Motor neuron (in vitro differentiated cells): ENCODE results near the gene KCNK5. TPM values are rescaled to one million over a fixed set of nuclear protein-coding genes. Genes with fewer than 3 reads are reported as not detected.

Source experiments
- ATAC-seq, 8 experiments: fragments of 200-7000 bp; cut with Tn5 transposase; replicated peaks in 6 of 8; 2 replicates each; pipeline ENCODE4 v1.8.0; 2021; ENCODE audit warnings: mild to moderate bottlenecking in 8 of 8, moderate library complexity in 8 of 8
- H3K27ac ChIP-seq, 2 donors: fragments of 250-450 bp; sonication (Bioruptor Pico); 2 replicates each; pipeline ENCODE4 v1.9.0; 2021; ENCODE audit warnings: antibody characterized with exemption in 2 of 2, mild to moderate bottlenecking in 2 of 2, moderate library complexity in 1 of 2
- H3K4me1 ChIP-seq, 2 donors: fragments of 250-450 bp; sonication (Bioruptor Pico); replicated peaks in 1 of 2; 2 replicates each; pipeline ENCODE4 v1.6.1; 2021; ENCODE audit warnings: antibody characterized with exemption in 2 of 2, mild to moderate bottlenecking in 2 of 2, moderate library complexity in 1 of 2
- H3K4me3 ChIP-seq, 5 donors: fragments of 250-450 bp; sonication (Bioruptor Pico); 2 replicates each; pipeline ENCODE4 v1.9.0; 2021; ENCODE audit warnings: antibody characterized with exemption in 5 of 5, mild to moderate bottlenecking in 5 of 5, moderate library complexity in 4 of 5
- WGBS, 10 experiments: fragments of 450-650 bp; shearing (Covaris generic); methylation state at CpG; one replicate each; pipeline ENCODE4 v1.0.0; 2022; 5-methylcytosine and 5-hydroxymethylcytosine counted together
- in situ Hi-C, 9 experiments: fragments of 400-800 bp; cut with MboI; loops; one replicate each; pipeline ENCODE4 v1.15.0; 2021; ENCODE audit warnings: low sequenced_read_pairs in 9 of 9, low pct_unique_long_range_greater_than_20kb in 2 of 9; ENCODE audit not compliant: unreplicated experiment in 9 of 9
- total RNA-seq, 8 experiments: library from RNA; unstranded; fragments of 300-600 nt; gene quantifications; 2 replicates each; pipeline versions ENCODE4 v1.2.3 to v1.2.4, GENCODE V29; 2022

The KCNK5 gene, protein sequence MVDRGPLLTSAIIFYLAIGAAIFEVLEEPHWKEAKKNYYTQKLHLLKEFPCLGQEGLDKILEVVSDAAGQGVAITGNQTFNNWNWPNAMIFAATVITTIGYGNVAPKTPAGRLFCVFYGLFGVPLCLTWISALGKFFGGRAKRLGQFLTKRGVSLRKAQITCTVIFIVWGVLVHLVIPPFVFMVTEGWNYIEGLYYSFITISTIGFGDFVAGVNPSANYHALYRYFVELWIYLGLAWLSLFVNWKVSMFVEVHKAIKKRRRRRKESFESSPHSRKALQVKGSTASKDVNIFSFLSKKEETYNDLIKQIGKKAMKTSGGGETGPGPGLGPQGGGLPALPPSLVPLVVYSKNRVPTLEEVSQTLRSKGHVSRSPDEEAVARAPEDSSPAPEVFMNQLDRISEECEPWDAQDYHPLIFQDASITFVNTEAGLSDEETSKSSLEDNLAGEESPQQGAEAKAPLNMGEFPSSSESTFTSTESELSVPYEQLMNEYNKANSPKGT
- 10 to 100 TPM in 1 of 8 experiments, 1 to 10 TPM in 5, under 1 TPM in 2; 0.14 to 36.6 (median 2.5) TPM for total RNA-seq

GRCh38 chr6:39228992-39229767, at the start of gene KCNK5:
Gene KCNK5, minus strand, starts transcription at chr6:39229475. Its CDS starts 364 bp downstream, at chr6:39229111.
- WGBS, 10 experiments, result 0 to 7% (median 3%) methylated on average over 3 to 27 of the region's 73 CpGs; no CpG with 5 or more reads in 6 of the 10 experiments
- Histone ChIP-seq H3K4me3 (peak within 1 kb of the TSS; percentile 41 to 53 (median 45)), H3K4me1 (peaks cover 54 to 55% of the 10 kb centered on the region in 2 donors), H3K27ac (no peak within 1 kb of the TSS)
- ATAC-seq, result peak; percentile 93 to 98 (median 96)
- in situ Hi-C loops, result no loop called here

DNA sequence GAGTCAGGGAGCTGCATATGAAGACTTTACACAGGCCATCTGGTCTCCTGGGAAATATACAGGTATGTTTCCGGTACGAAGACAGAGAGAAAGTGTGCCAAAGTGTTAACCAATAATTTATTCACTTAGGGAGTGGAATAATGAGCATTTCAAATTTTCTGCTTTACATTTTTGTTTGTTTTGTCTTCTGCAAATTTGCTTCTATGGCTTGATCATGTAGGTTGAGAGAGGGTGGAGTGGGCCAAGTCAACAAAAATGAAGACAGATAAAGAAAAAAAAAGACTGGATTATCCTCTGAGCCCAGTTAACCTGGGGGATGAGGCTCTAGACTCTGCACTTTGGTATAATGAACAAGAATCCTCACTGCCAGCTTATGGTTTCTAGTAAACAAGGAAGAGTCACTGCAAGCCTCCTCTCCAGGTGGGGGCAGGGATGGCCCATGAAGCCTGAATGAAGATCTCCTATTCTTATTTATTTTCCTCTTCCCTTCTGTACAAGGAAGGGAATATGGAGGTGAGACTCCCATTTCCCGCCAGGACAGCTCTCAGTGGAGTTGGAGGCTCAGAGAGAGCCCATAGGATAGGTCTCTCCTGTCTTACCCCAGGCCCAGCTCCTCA, 47.2 kb upstream of the KCNK5 start:
- in situ Hi-C loops, result loop anchor here in 1 of 9 experiments (25.0 kb wide), 1 partner anchor 414 kb away; no protein-coding TSS in a partner anchor
- Histone ChIP-seq H3K4me3 (no peak overlapping the region), H3K27ac (no peak overlapping the region), H3K4me1 (peaks cover 8% of the 10 kb centered on the region in 2 donors)
- peak in 1 of 8 experiments; percentile 55 for ATAC-seq
- 7 to 100% (median 84%) methylated on average over 1 to 3 of the region's 3 CpGs for WGBS, 10 experiments

- Histone ChIP-seq H3K27ac (no peak overlapping the region), H3K4me1 (peaks cover under 1 to 1% of the 10 kb centered on the region in 2 donors), H3K4me3 (no peak overlapping the region)
- in situ Hi-C loops, result loop anchor here in 1 of 9 experiments (25.0 kb wide), 1 partner anchor 413 kb away; no protein-coding TSS in a partner anchor
- no peak for ATAC-seq
- WGBS, 10 experiments, result 17 to 100% (median 89%) methylated on average over 1 to 2 of the region's 3 CpGs; no CpG with 5 or more reads in 6 of the 10 experiments
These were observed 45.6 kb upstream of the KCNK5 start for GRCh38 chr6:39274903-39275302.

- WGBS, 10 experiments, result 33 to 81% (median 53%) methylated on average over 1 to 4 of the region's 4 CpGs; no CpG with 5 or more reads in 4 of the 10 experiments
- Histone ChIP-seq H3K4me1 (no peaks in the 10 kb centered on the region), H3K27ac (no peak overlapping the region), H3K4me3 (no peak overlapping the region)
- ATAC-seq, result no peak
- in situ Hi-C loops, result no loop called here
These were observed 45.2 kb upstream of the KCNK5 start for GRCh38 chr6:39274471-39274870.

- Histone ChIP-seq H3K4me1 (peaks cover 2 to 5% of the 10 kb centered on the region in 2 donors), H3K4me3 (no peak overlapping the region), H3K27ac (no peak overlapping the region)
- ATAC-seq, result peak in 5 of 8 experiments; percentile 24 to 88 (median 82)
- WGBS, 10 experiments, result 0 to 49% (median 23%) methylated on average over 1 to 5 of the region's 6 CpGs; no CpG with 5 or more reads in 6 of the 10 experiments
- in situ Hi-C loops, result no loop called here
These were observed 44.1 kb upstream of the KCNK5 start for GRCh38 chr6:39273406-39273821.

DNA sequence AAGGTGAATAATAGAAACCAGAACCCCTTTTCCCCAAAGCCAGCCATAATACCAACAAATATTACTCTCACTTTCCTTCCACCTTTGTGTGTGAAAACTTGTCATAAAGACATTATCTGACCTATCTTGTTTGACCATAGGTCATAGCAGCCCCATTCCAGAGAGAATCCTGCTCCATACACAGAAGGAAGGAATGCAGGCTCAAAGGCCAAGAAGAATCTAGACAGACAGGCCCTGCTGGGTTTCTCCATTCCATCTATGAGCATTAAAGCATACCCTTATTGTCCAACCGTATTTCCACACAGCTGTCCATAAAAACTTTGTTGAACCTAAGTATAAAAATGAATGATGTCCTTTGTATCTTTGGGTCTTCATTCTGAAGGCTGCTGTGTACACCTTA, 40.7 kb upstream of the KCNK5 start:
- 0 to 100% (median 88%) methylated on average over 1 of the region's 1 CpG; no CpG with 5 or more reads in 7 of the 10 experiments for WGBS, 10 experiments
- in situ Hi-C loops, result no loop called here
- no peak overlapping the region for H3K27ac ChIP-seq
- ATAC-seq, result no peak
- no peak overlapping the region for H3K4me3 ChIP-seq
- H3K4me1 ChIP-seq, result peaks cover 2 to 5% of the 10 kb centered on the region in 2 donors

GRCh38 chr6:39268721-39269120, 39.4 kb upstream of the KCNK5 start:
- H3K4me3 ChIP-seq, result no peak overlapping the region
- no peak overlapping the region for H3K27ac ChIP-seq
- WGBS, 10 experiments, result 32 to 72% (median 55%) methylated on average over 3 of the region's 3 CpGs; no CpG with 5 or more reads in 5 of the 10 experiments
- no peak for ATAC-seq
- in situ Hi-C loops, result no loop called here
- H3K4me1 ChIP-seq, result peaks cover 2 to 5% of the 10 kb centered on the region in 2 donors

DNA sequence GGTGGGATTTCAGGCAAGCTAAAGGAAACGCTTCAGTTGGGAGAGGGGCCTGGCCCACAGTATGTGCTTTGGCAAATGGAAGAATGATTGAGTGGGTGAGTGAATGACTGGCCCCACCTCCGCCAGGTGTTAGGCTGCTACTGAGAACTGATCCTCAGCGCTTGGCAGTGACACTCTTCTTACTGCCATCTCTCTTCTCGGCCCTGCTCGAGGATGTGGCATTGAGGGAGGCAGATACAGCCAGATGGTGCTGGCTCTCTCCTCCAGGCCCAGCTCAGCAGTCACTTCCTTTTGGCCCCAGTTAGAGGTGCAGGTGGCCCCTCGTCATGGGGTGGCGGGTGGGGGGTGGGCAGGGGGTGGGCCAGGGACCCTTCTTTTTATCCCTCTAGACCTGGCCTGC, 38.9 kb upstream of the KCNK5 start:
- H3K4me1 ChIP-seq, result peaks cover 5% of the 10 kb centered on the region in 2 donors
- 29 to 100% (median 80%) methylated on average over 1 to 2 of the region's 7 CpGs; no CpG with 5 or more reads in 5 of the 10 experiments for WGBS, 10 experiments
- in situ Hi-C loops, result no loop called here
- ATAC-seq, result no peak
- no peak overlapping the region for H3K4me3 ChIP-seq
- no peak overlapping the region for H3K27ac ChIP-seq

DNA sequence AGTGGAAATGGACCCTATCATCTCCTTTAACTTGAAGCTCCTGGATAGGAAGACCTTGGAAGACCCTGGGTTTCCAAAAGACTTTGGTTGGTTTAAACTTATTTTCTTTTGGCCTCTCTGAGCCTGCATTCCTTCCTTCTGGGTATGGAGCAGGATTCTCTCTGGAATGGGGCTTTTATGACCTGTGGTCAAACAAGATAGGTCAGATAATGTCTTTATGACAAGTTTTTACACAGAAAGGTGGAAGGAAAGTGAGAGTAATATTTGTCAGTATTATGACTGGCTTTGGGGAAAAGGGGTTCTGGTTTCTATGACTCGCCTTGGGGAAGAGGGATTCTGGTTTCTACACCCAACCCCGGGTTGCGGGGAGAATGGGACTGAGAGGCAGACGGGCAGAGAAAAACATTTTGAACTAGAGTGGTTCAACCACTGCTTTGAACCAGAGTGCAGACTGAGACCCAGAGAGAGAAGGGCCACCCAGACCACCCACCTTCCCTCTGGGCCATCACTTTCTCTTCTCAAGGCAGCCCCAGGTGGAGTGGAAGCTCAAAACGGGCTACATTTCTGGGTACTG, 37.6 kb upstream of the KCNK5 start:
- 46 to 90% (median 80%) methylated on average over 1 to 3 of the region's 5 CpGs; no CpG with 5 or more reads in 4 of the 10 experiments for WGBS, 10 experiments
- in situ Hi-C loops, result no loop called here
- ATAC-seq, result no peak
- H3K4me1 ChIP-seq, result peaks cover 5 to 9% of the 10 kb centered on the region in 2 donors
- no peak overlapping the region for H3K4me3 ChIP-seq
- no peak overlapping the region for H3K27ac ChIP-seq

DNA sequence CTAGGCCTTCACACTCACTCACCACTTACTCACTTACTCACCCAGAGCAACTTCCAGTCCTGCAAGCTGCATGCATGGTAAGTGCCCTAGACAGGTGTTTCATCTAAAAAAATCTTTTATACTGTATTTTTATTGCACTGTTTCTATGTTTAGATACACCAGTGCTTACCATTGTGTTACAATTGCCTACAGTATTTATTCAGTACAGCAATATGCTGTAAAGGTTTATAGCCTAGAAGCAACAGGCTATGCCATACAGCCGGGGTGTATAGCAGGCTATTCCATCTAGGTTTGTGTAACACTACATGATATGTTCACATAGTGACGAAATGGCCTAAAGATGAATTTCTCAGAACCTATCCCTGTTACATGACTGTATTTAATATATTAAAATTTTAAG, 37.1 kb upstream of the KCNK5 start:
- no peak for ATAC-seq
- 7 to 100% (median 80%) methylated on average over 1 to 2 of the region's 2 CpGs; no CpG with 5 or more reads in 1 of the 10 experiments for WGBS, 10 experiments
- peaks cover 5 to 9% of the 10 kb centered on the region in 2 donors for H3K4me1 ChIP-seq
- H3K27ac ChIP-seq, result no peak overlapping the region
- in situ Hi-C loops, result no loop called here
- no peak overlapping the region for H3K4me3 ChIP-seq

- Histone ChIP-seq H3K4me3 (no peak overlapping the region), H3K27ac (no peak overlapping the region), H3K4me1 (peaks cover 0 to 7% of the 10 kb centered on the region in 2 donors)
- in situ Hi-C loops, result no loop called here
- ATAC-seq, result peak in 3 of 8 experiments; percentile 50 to 55 (median 50)
- WGBS, 10 experiments, result 24 to 76% (median 41%) methylated on average over 1 to 5 of the region's 5 CpGs
These were observed 34.2 kb upstream of the KCNK5 start for GRCh38 chr6:39263303-39264037.

- Histone ChIP-seq H3K4me1 (peaks cover 0 to 7% of the 10 kb centered on the region in 2 donors), H3K27ac (no peak overlapping the region), H3K4me3 (no peak overlapping the region)
- no peak for ATAC-seq
- WGBS, 10 experiments, result 0% methylated on average over 1 of the region's 3 CpGs; no CpG with 5 or more reads in 9 of the 10 experiments
- in situ Hi-C loops, result no loop called here
These were observed 32.5 kb upstream of the KCNK5 start for GRCh38 chr6:39261751-39262150.
